H1 (cell line): Measurements from ENCODE around the gene NTPCR. TPM values are rescaled to one million over a fixed set of nuclear protein-coding genes. Genes with fewer than 3 reads are reported as not detected.
"Not testable (repeated sequence)": the region's sequence is repeated elsewhere in the genome, so short reads cannot be mapped to it uniquely, and the experiment has no call there.

Experiments used
- CTCF ChIA-PET: fragments of 300-600 bp; sonication (Branson Sonifier 250); formaldehyde crosslinking; loops from one replicate; lab custom pipeline; 2021; ENCODE audit not compliant: partially characterized antibody; lab: Charles Lee
- POLR2A ChIA-PET: fragments of 300-600 bp; sonication (Branson Sonifier 250); formaldehyde crosslinking; loops from one replicate; lab custom pipeline; 2021; ENCODE audit warnings: inconsistent platforms; ENCODE audit not compliant: partially characterized antibody; lab: Charles Lee
- DNase-seq, 2 experiments: peaks; one replicate each; pipeline versions ENCODE4 v3.0.0 to v3.0.0-alpha.2; 2010 to 2022; ENCODE audit warnings: low spot score in 2 of 2, low read depth in 1 of 2, mixed read lengths in 1 of 2
- FAIRE-seq: peaks from 2 replicates; lab custom pipeline; 2011; peaks lifted over from hg19 to GRCh38; lab: Jason Lieb, UNC
- H2AFZ ChIP-seq: 2 replicates; pipeline ENCODE4 v1.8.1; 2012; ENCODE audit warnings: low read length, inconsistent platforms
- H2AK5ac ChIP-seq: 2 replicates; pipeline ENCODE4 v1.6.1; 2013; ENCODE audit warnings: low read depth, low read length
- H2BK120ac ChIP-seq: replicated peaks from 2 replicates; pipeline ENCODE3; 2013; ENCODE audit warnings: low read depth, low read length, inconsistent platforms
- H2BK12ac ChIP-seq: 2 replicates; pipeline ENCODE4 v1.6.1; 2013; ENCODE audit warnings: low read depth, low read length
- H2BK15ac ChIP-seq: 2 replicates; pipeline ENCODE4 v1.6.1; 2013; ENCODE audit warnings: low read length
- H2BK20ac ChIP-seq: 2 replicates; pipeline ENCODE4 v1.6.1; 2013; ENCODE audit warnings: low read length
- H2BK5ac ChIP-seq: 2 replicates; pipeline ENCODE4 v1.6.1; 2013; ENCODE audit warnings: low read depth, low read length
- H3K14ac ChIP-seq: 2 replicates; pipeline ENCODE4 v1.6.1; 2013; ENCODE audit warnings: inconsistent platforms; ENCODE audit not compliant: insufficient read length
- H3K18ac ChIP-seq: 2 replicates; pipeline ENCODE4 v1.6.1; 2013; ENCODE audit warnings: low read length; ENCODE audit errors: extremely low read depth
- H3K23ac ChIP-seq: 2 replicates; pipeline ENCODE4 v1.6.1; 2013; ENCODE audit warnings: inconsistent platforms; ENCODE audit not compliant: insufficient read length
- H3K23me2 ChIP-seq: 2 replicates; pipeline ENCODE4 v1.6.1; 2013; ENCODE audit warnings: low read depth, low read length
- H3K27ac ChIP-seq: 2 replicates; pipeline ENCODE4 v1.6.1; 2011; ENCODE audit warnings: low read depth, low read length, inconsistent platforms
- H3K27me3 ChIP-seq, 4 experiments: replicated peaks in 1 of 4; 1 replicate in 1 of 4; 2 replicates in 3 of 4; pipeline versions ENCODE4 v1.6.1 to v1.8.1; 2011 to 2013; ENCODE audit warnings: low read length in 3 of 4, mild to moderate bottlenecking in 3 of 4, inconsistent platforms in 2 of 4, mixed read lengths in 2 of 4, moderate library complexity in 1 of 4; ENCODE audit not compliant: control insufficient read depth in 3 of 4, insufficient read depth in 3 of 4; ENCODE audit errors: extremely low read depth in 1 of 4
- H3K36me3 ChIP-seq, 4 experiments: 2 replicates each; pipeline versions ENCODE4 v1.6.1 to v1.8.1; 2011 to 2013; ENCODE audit warnings: mild to moderate bottlenecking in 4 of 4, low read length in 3 of 4, moderate library complexity in 2 of 4, control low read depth in 1 of 4, inconsistent platforms in 1 of 4; ENCODE audit not compliant: insufficient read depth in 4 of 4, control insufficient read depth in 2 of 4
- H3K4ac ChIP-seq: replicated peaks from 2 replicates; pipeline ENCODE3; 2013; ENCODE audit warnings: low read length, low read depth, mixed read lengths, inconsistent platforms; ENCODE audit not compliant: insufficient read length
- H3K4me1 ChIP-seq, 4 experiments: replicated peaks in 1 of 4; 1 replicate in 1 of 4; 2 replicates in 3 of 4; pipeline versions ENCODE4 v1.6.1 to v1.8.1; 2011 to 2013; ENCODE audit warnings: low read length in 3 of 4, inconsistent platforms in 2 of 4, mixed read lengths in 1 of 4; ENCODE audit not compliant: insufficient read depth in 4 of 4, control insufficient read depth in 3 of 4
- H3K4me2 ChIP-seq, 2 experiments: 2 replicates each; pipeline versions ENCODE4 v1.6.1 to v1.8.1; 2011 to 2013; ENCODE audit warnings: low read depth in 2 of 2, low read length in 2 of 2, control low read depth in 1 of 2, inconsistent platforms in 1 of 2, mild to moderate bottlenecking in 1 of 2; ENCODE audit not compliant: insufficient read depth in 1 of 2
- H3K4me3 ChIP-seq, 4 experiments: fragments of 200-600, 300-600 bp in 1 of 4; sonication (generic), shearing (Covaris generic), sonication (Bioruptor Twin) in 1 of 4; 2 replicates each; pipeline versions ENCODE4 v1.5.1 to v1.8.1; 2011 to 2016; ENCODE audit warnings: low read length in 4 of 4, low read depth in 3 of 4, control low read depth in 2 of 4, inconsistent platforms in 2 of 4, mild to moderate bottlenecking in 2 of 4, mixed read lengths in 1 of 4, moderate library complexity in 1 of 4; ENCODE audit not compliant: insufficient read depth in 2 of 4; ENCODE audit errors: extremely low read depth in 1 of 4
- H3K56ac ChIP-seq: replicated peaks from 2 replicates; pipeline ENCODE3; 2013; ENCODE audit warnings: low read depth, mild to moderate bottlenecking, mixed read lengths, low read length, inconsistent platforms; ENCODE audit not compliant: insufficient read length
- H3K79me1 ChIP-seq: 2 replicates; pipeline ENCODE4 v1.6.1; 2013; ENCODE audit warnings: low read depth, low read length, control low read depth
- H3K79me2 ChIP-seq, 2 experiments: 2 replicates each; pipeline versions ENCODE4 v1.6.1 to v1.8.1; 2012 to 2013; ENCODE audit warnings: low read length in 2 of 2, mild to moderate bottlenecking in 2 of 2, inconsistent platforms in 1 of 2; ENCODE audit not compliant: insufficient read depth in 2 of 2, control insufficient read depth in 1 of 2
- H3K9ac ChIP-seq, 4 experiments: replicated peaks in 1 of 4; 1 replicate in 1 of 4; 2 replicates in 3 of 4; pipeline versions ENCODE4 v1.6.1 to v1.8.1; 2011 to 2013; ENCODE audit warnings: low read depth in 3 of 4, low read length in 3 of 4, control low read depth in 2 of 4, mild to moderate bottlenecking in 2 of 4, moderate library complexity in 2 of 4, inconsistent platforms in 1 of 4; ENCODE audit errors: extremely low read depth in 1 of 4
- H3K9me3 ChIP-seq, 2 experiments: 2 replicates each; pipeline versions ENCODE4 v1.6.1 to v1.8.1; 2012 to 2013; ENCODE audit warnings: mild to moderate bottlenecking in 2 of 2, moderate library complexity in 2 of 2, control low read depth in 1 of 2, inconsistent platforms in 1 of 2, low read depth in 1 of 2, low read length in 1 of 2, mixed read lengths in 1 of 2; ENCODE audit not compliant: insufficient read depth in 2 of 2
- H4K20me1 ChIP-seq, 2 experiments: replicated peaks in 1 of 2; 2 replicates each; pipeline versions ENCODE3 to v1.8.1; 2011 to 2013; ENCODE audit warnings: inconsistent platforms in 2 of 2, low read length in 2 of 2, mild to moderate bottlenecking in 1 of 2; ENCODE audit not compliant: insufficient read depth in 2 of 2, control insufficient read depth in 1 of 2
- H4K5ac ChIP-seq: 2 replicates; pipeline ENCODE4 v1.6.1; 2013; ENCODE audit warnings: low read length, low read depth, mixed read lengths, inconsistent platforms; ENCODE audit not compliant: insufficient read length
- H4K8ac ChIP-seq: 2 replicates; pipeline ENCODE4 v1.8.0; 2013; ENCODE audit warnings: mild to moderate bottlenecking, moderate library complexity, low read length, inconsistent platforms; ENCODE audit not compliant: insufficient read depth; ENCODE audit errors: extremely low read depth
- H4K91ac ChIP-seq: replicated peaks from 2 replicates; pipeline ENCODE3; 2013; ENCODE audit warnings: low read length, mixed read lengths, inconsistent platforms; ENCODE audit not compliant: insufficient read length
- WGBS, 2 experiments: shearing (Covaris generic) in 1 of 2; methylation state at CpG; one replicate each; pipeline versions ENCODE4 v1.1.6 to v1.1.7; 2013 to 2015; ENCODE audit warnings: low lambda C conversion rate in 2 of 2, mixed read lengths in 2 of 2, inconsistent platforms in 1 of 2, low coverage in 1 of 2, missing lambda C conversion rate in 1 of 2; ENCODE audit not compliant: insufficient replicate concordance in 2 of 2, insufficient coverage in 1 of 2, insufficient read length in 1 of 2; ENCODE audit errors: extremely low coverage in 1 of 2, missing lambda C conversion rate in 1 of 2; 5-methylcytosine and 5-hydroxymethylcytosine counted together
- polyA plus RNA-seq, 7 experiments: library from polyadenylated mRNA; depleted of rRNA in 3 of 7; stranded (reverse) in 5 of 7; unstranded in 2 of 7; fragments of >200 nt in 5 of 7; fragments of 200-250 nt in 2 of 7; gene quantifications; 1 replicate in 5 of 7; 2 replicates in 1 of 7; 4 replicates in 1 of 7; pipeline versions ENCODE4 v1.2.1 to v1.2.3, GENCODE V29; 2011 to 2013; ENCODE audit warnings: missing spikeins in 2 of 7, mixed read lengths in 2 of 7
- total RNA-seq: library from RNA; stranded (reverse); fragmentation: NEBNext Ultra II Directional; extraction: Animal tissue kit (Norgen Biotek cat#: 25700); gene quantifications from 2 replicates; pipeline ENCODE4 v1.2.1, GENCODE V29; 2021

The NTPCR gene
- total and polyA plus RNA-seq, 2 of the 8 experiments (the other 6 are each of a cell fraction or from before 2014, with no cell fraction given) = 22.6 to 73.1 TPM

DNA sequence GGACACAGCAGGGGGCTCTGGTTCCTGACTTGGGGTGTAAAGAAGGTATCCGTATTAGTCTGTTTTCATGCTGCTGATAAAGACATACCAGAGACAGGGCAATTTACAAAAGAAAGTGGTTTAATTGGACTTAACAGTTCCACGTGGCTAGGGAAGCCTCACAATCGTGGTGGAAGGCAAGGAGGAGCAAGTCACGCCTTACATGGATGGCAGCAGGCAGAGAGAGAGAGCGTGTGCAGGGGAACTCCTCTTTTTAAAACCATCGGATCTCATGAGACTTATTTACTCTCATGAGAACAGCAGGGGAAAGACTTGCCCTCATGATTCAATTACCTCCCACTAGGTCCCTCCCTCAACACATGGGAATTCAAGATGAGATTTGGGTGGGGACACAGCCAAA, 23.2 kb upstream of the NTPCR start:
- FAIRE-seq, H3K56ac ChIP-seq, H4K20me1 ChIP-seq, H3K4ac ChIP-seq, H3K4me3 ChIP-seq, H2BK15ac ChIP-seq, H2AFZ ChIP-seq, H3K18ac ChIP-seq, H3K79me1 ChIP-seq, H4K91ac ChIP-seq, H4K5ac ChIP-seq, H3K4me1 ChIP-seq, H2BK12ac ChIP-seq, H2BK120ac ChIP-seq, H3K14ac ChIP-seq, H3K79me2 ChIP-seq, H3K27ac ChIP-seq, H3K27me3 ChIP-seq, H3K23me2 ChIP-seq, H3K9ac ChIP-seq, POLR2A ChIA-PET, H2BK20ac ChIP-seq, DNase-seq, H3K9me3 ChIP-seq, H4K8ac ChIP-seq, H3K4me2 ChIP-seq, H3K23ac ChIP-seq, H2BK5ac ChIP-seq, H2AK5ac ChIP-seq, H3K36me3 ChIP-seq: not testable (repeated sequence)
- WGBS, 2 experiments = 88% methylated on average over 6 of the region's 6 CpGs; no CpG with 5 or more reads in 1 of the 2 experiments
- CTCF ChIA-PET = interaction anchor here (2.1 kb wide), 1 partner anchor 25 kb away, joined by 8 read pairs; no protein-coding TSS in a partner anchor
